Hematopoietic multipotent progenitor cell treated with erythropoietin and hydrocortisone succinate and interleukin-3 and kit ligand, for 15 days (in vitro differentiated cells): Measurements from ENCODE around the gene FAM177A1.
A peak's percentile ranks its signal among the peaks of the same experiment; 100 is the strongest.
"Not testable (repeated sequence)": the region's sequence is repeated elsewhere in the genome, so short reads cannot be mapped to it uniquely, and the experiment has no call there.

Experiments used
- DNase-seq: peaks from one replicate; pipeline ENCODE4 v3.0.0-alpha.2; 2015; ENCODE audit warnings: low spot score

Gene FAM177A1, protein sequence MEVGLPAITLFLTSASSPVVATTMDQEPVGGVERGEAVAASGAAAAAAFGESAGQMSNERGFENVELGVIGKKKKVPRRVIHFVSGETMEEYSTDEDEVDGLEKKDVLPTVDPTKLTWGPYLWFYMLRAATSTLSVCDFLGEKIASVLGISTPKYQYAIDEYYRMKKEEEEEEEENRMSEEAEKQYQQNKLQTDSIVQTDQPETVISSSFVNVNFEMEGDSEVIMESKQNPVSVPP

GRCh38 chr14:35046048-35046750, at the start of gene FAM177A1:
Gene FAM177A1, plus strand, starts transcription at chr14:35046272. Its CDS starts 192 bp downstream, at chr14:35046464.
- peak; percentile 97 for DNase-seq

DNA sequence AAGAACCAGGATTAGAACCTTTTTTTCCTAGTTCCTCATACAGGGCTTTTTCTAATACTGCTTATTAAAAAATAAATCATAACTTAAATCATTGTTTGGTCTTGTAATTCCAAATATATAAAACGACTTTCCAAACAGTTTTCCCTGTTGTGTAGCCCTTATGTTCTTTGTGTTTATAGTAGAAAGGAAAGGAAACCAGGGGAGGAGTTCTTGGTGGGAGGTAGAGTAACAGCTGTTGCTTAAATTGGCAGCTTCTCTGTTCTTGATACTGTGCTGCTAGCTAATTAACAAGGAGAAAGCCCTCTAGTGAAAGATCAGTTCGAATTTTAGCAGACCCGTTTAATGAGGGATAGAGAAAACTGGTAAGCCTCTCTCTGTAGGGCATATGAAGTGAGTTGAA, 48.3 kb upstream of the FAM177A1 start:
- DNase-seq, result no peak

- DNase-seq, result no peak
Observed at GRCh38 chr14:34999500-34999899, 46.6 kb upstream of the FAM177A1 start.

- no peak for DNase-seq
Observed at GRCh38 chr14:35001621-35002020, 44.5 kb upstream of the FAM177A1 start.

DNA sequence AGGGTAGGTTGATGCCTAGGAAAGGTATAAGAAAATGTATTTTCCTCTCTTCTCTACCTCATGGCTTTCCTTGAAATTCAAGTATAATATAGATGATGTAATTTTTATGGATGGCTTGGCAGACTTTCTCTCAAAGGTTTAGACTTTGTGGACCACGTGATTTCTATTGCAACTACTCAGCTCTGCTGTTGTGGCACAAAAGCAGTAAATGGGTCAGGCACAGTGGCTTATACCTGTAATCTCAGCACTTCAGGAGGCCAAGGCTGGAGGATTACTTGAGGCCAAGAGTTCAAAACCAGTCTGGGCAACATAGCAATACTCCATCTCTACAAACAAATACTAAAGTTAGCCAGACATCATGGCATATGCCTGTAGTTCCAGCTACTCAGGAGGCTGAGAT, 41.2 kb upstream of the FAM177A1 start:
- no peak for DNase-seq

DNA sequence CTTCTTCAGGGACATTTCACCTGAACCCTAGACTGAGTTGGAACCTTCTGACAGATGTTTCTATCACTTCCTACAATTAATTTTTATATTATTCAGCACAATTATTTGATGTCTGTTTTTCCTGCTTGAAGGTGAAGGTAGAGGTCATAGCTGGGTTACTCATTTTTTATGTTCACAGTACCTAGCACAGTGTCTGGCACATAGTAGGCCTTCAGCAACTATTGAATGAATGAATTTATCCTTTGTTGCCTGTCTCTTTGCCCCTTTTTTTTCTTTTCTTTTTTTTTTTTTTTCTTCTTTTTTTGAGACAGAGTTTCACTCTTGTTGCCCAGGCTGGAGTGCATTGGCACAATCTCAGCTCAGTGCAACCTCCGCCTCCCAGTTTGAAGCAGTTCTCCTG, 29.5 kb upstream of the FAM177A1 start:
- no peak for DNase-seq

GRCh38 chr14:35020713-35021112, 25.4 kb upstream of the FAM177A1 start:
- no peak for DNase-seq

- no peak for DNase-seq
Observed at GRCh38 chr14:35028435-35028834, 17.6 kb upstream of the FAM177A1 start.

DNA sequence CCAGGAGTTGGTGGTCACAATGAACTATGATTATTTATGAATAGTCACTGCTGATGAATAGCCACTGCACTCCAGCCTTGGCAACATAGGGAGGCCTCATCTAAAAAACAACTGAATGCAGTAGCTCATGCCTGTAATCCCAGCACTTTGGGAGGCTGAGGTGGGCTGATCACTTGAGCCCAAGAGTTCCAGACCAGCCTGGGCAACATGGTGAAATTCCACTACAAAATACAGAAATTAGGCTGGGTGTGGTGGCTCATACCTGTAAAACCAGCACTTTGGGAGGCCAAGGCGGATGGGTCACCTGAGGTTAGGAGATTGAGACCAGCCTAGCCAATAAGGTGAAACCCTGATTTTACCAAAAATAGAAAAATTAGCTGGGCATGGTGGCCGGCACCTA, 13.5 kb upstream of the FAM177A1 start:
- DNase-seq, result no peak

DNA sequence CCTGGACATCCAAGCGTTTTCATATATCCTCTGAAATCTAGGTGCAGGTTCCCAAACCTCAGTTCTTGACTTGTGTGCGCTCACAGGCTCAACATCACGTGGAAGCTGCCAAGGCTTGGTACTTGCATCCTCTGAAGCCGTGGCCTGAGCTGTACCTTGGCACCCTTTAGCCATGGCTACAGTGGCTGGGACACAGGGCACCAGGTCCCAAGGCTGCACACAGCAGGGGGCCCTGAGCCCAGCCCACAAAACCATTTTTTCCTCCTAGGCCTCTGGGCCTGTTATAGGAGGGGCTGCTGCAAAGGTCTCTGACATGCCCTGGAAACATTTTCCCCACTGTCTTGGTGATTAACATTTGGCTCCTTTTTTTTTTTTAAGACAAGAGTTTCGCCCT, 11.6 kb upstream of the FAM177A1 start:
- DNase-seq, result no peak

- DNase-seq, result not testable (repeated sequence)
Observed at GRCh38 chr14:35034944-35035554, 11.0 kb upstream of the FAM177A1 start.

GRCh38 chr14:35038312-35038711, 7.8 kb upstream of the FAM177A1 start:
- DNase-seq, result not testable (repeated sequence)

DNA sequence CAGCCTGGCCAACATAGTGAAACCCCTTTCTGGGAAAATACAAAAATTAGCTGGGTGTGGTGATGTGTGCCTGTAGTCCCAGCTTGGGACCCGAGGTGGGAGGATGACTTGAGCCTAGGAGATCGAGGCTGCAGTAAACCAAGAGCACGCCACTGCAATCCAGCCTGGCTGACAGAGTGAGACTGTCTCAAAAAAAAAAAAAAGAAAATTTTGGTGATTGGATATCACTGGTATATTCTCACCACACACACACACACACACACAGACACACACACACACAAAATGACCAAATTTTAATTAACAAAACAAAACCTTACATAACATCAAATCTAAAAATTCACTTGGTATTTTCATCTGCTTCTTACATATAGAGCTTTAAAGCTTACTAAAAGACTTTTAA, 3.4 kb upstream of the FAM177A1 start:
- no peak for DNase-seq

GRCh38 chr14:35043046-35043445, 3.0 kb upstream of the FAM177A1 start:
- no peak for DNase-seq

DNA sequence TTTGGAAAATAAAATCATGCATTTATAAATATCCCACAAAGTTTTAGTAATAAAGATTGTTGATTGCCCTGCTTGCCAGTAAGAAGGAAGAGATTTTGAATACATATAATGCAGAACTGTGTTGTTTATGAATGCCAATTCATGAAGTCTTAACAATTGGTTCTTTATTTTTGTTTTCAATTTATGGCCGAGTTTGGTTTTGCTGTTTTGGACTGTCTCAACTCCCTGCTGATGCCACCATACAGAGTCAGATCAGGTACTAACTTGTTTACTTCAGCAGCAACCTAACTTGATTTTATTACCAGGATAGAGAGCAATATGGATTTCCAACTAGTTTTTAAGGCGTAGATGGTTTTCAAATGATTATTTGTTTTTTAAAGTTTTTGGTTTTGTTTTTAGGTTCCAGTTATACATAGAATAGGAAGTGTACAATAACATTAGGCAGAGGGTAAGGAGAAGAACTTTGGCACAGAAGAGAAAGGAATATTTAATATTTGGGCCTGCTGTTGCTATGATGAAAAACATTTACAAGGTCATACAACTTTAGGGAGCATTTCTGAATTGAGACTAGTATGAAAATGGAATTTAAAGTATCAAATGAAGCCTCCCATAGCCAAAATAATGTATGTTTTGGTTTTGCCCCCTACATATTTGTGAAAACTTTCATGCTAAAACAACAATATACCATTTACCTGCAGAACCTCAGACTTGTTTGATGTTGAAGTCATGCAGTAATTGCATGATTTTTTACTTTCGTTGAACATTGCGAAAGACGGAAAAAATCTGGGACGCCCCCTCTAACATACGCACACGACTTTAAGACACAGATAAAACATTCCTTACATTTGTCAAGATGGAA, 904 bp upstream of the FAM177A1 start:
- DNase-seq, result no peak

GRCh38 chr14:35045798-35046047, 349 bp upstream of the FAM177A1 start:
- no peak for DNase-seq

DNA sequence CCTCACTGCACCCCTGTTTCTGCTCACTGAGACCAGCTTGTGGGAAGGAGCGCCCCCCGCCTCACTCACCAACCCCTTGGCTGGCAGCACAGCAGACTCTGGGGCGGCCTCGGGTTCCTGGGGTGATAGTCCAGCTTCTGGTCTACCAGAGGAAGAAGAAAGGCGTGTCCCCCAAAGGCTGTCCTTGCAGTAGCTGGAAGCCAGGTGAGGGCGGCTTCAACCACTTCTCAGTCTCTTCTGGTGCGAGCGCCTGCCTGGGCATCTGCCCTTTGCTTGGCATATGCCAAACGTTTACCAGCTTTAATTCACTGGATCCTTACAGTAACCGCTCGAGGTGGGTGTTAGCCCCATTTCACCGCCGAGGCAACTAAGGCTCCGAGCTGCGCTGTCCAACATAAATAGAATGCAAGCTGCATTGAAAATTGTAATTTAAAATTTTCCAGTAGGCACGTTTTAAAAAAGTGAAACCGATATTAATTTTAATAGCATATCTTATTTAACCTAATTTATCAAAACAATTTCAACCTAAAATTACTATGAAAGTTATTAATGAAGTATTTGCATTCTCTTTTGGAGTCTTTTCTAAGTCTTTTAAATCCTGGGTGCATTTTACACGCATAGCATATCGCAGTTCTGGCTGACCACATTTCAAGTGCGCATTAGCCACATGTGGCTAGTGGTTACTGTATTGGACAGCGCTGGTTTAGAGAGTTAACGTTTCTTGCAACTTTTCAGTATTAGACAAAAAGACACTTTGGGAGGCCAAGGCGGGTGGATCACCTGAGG, 872 bp downstream of the FAM177A1 start:
- DNase-seq, result peak; percentile 53

DNA sequence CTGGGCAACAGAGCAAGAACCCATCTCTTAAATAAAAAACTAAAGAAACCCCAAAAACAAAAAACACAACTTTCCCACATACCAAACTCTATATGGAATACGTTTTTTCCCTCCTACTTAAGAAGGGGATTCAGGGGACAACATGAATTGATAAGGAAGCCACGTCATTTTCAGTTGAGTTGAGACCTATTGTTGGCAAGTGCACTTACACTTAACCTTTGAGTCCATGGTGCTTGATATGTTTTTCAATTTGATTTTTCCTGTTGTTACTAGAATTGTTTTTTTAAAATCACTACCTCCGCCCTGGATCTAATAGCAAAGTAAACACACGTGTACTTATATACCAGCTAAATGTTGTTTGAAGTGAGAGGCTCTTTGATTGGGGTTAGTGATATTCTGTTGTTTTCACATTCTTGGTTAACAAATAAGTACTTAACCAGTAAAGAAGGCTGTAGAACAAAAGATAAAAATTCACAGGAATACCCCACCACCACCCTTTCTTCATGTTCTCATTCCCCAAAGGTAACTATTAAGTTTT, 2.0 kb downstream of the FAM177A1 start:
- no peak for DNase-seq

DNA sequence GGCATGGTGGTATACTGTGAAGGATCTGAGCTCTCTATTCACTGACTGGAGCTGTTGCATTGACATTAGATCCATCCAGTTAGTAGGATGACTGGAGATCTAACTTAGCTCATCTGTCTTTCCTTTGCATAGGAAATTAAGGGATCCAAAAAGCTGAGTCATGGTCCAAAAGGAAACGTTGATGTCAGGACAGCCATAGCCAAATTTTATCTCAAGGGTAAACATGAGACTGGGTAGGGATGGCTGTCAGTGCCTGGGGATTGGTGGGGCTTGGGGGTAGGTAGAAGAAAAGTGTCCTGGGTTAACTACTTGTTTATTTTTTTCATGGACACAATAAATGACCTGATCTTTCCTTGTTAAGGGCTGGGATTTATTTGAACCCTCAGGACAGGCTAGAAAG, 4.6 kb downstream of the FAM177A1 start:
- DNase-seq, result peak; percentile 31

DNA sequence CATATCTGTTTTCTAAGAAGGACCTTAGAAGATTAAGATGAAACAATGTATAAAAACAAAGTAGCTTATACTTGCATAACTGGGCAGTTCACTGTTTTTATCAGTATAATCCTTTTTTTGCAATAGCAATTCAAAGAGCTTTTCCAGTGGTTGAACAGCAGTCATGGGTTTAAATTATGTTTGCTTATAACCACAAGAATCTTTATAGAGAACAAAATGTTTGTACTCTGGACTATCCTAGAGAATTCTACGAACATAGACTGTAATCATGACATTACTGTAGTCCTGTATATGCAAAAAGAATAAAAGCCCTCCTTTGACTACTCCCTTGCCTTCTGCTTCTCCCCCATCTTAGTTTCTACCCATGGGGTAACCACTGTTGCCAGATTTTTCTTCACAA, 5.7 kb downstream of the FAM177A1 start:
- no peak for DNase-seq

- no peak for DNase-seq
Observed at GRCh38 chr14:35052637-35053036, 6.6 kb downstream of the FAM177A1 start.
